ENCODE measurements around the gene BRIP1.
"Not testable (repeated sequence)": the region's sequence is repeated elsewhere in the genome, so short reads cannot be mapped to it uniquely, and the experiment has no call there.

BRIP1 gene

DNA sequence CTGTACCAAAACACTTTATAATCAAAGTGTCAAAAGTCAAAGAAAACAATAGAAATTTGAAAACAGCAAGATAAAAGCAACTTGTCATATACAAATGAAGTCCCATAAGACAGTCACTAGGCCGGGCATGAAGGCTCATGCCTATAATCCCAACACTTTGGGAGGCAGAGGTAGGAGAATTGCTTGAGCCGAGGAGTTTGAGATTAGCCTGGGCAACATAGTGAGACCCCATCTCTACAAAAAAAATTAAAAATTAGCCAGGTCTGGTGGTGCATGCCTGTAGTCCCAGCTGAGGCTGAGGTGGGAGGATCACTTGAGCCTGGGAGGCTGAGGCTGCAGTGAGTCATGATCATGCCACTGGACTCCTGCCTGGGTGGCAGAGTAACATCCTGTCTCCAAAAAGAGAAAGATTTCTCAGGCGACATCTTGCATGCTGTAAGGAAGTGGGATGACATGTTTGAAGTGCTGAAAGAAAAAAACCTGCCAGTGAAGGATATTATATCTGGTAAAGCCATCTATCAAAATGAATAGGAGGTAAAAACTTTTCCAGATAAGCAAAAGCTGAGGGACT is 173.6 kb downstream of the BRIP1 start:
- no peak overlapping the region for H3K4me3 ChIP-seq (ENCODE audit: low read length)
- peak; percentile 9 for DNase-seq (ENCODE audit: low read depth, low spot score)

GRCh38 chr17:61687769-61688168 is 175.6 kb downstream of the BRIP1 start:
- no peak overlapping the region for H3K4me3 ChIP-seq (ENCODE audit: low read length)
- no peak for DNase-seq (ENCODE audit: low read depth, low spot score)

DNA sequence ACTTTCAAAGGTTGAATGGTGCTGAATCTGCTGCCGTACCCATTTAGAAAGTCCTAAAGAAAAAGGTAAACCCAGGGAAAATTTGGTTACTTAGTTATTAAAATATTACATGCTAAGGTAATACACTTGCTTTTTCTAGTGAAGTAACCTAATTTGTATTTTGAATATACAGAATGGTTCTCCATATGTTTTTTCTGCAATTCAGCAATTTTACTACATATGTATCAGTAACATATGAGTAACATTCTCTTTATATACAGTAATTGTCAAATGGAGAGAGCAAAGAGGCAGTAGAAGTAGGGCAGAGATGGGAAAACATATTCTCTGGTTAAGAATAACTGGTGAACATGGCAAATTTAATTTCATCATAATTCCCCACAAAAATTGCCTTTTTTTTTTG is 177.2 kb downstream of the BRIP1 start:
- no peak for DNase-seq (ENCODE audit: low read depth, low spot score)
- H3K4me3 ChIP-seq (ENCODE audit: low read length) = no peak overlapping the region

- H3K4me3 ChIP-seq (ENCODE audit: low read length) = no peak overlapping the region
- DNase-seq (ENCODE audit: low read depth, low spot score) = no peak
Measured at GRCh38 chr17:61684818-61685217, 178.5 kb downstream of the BRIP1 start.

GRCh38 chr17:61684172-61684571 is 179.2 kb downstream of the BRIP1 start:
- DNase-seq (ENCODE audit: low read depth, low spot score) = no peak

DNA sequence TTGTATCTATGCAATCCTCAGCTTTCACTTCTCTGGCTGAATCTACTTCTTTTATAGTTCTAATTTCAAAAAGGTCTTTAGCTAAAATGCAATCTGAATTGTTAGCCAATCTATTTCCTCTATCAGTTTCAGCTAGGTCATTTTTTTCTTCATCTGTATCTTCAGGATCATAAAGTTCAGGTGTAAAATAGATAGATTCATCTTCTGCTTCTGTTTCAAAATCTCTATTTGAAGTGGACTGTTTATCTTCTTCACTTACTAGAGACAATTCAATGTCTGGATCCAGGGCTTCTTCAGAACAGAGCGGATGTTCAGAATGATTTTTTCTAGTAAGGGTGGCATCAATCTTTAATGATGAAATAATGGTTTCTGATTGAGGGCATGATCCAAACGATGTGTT is 179.9 kb downstream of the BRIP1 start:
- no peak overlapping the region for H3K4me3 ChIP-seq (ENCODE audit: low read length)
- DNase-seq (ENCODE audit: low read depth, low spot score) = no peak

More at GRCh38 chr17:61684172-61684571, 179.2 kb downstream of the BRIP1 start:
- H3K4me3 ChIP-seq (ENCODE audit: low read length) = no peak overlapping the region

GRCh38 chr17:61680921-61681320 is 182.4 kb downstream of the BRIP1 start:
- no peak overlapping the region for H3K4me3 ChIP-seq (ENCODE audit: low read length)
- DNase-seq (ENCODE audit: low read depth, low spot score) = no peak

- DNase-seq (ENCODE audit: low read depth, low spot score) = no peak
Measured at GRCh38 chr17:61678339-61678738, 185.0 kb downstream of the BRIP1 start.

GRCh38 chr17:61677150-61677811 is 186.0 kb downstream of the BRIP1 start:
- H3K4me3 ChIP-seq (ENCODE audit: low read length); DNase-seq (ENCODE audit: low read depth, low spot score): not testable (repeated sequence)

More at GRCh38 chr17:61678339-61678738, 185.0 kb downstream of the BRIP1 start:
- no peak overlapping the region for H3K4me3 ChIP-seq (ENCODE audit: low read length)

DNA sequence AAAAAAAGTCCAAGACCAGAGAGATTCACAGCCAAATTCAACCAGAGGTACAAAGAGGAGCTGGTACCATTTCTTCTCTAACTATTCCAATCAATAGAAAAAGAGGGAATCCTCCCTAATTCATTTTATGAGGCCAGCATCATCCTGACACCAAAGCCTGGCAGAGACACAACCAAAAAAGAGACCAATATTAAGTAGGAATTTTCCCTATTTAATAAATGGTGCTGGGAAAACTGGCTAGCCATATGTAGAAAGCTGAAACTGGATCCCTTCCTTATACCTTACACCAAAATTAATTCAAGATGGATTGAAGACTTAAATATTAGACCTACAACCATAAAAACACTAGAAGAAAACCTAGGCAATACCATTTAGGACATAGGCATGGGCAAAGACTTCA is 186.8 kb downstream of the BRIP1 start:
- not testable (repeated sequence) for DNase-seq (ENCODE audit: low read depth, low spot score); H3K4me3 ChIP-seq (ENCODE audit: low read length)

- not testable (repeated sequence) for H3K4me3 ChIP-seq (ENCODE audit: low read length); DNase-seq (ENCODE audit: low read depth, low spot score)
Measured at GRCh38 chr17:61674609-61675008, 188.7 kb downstream of the BRIP1 start.

DNA sequence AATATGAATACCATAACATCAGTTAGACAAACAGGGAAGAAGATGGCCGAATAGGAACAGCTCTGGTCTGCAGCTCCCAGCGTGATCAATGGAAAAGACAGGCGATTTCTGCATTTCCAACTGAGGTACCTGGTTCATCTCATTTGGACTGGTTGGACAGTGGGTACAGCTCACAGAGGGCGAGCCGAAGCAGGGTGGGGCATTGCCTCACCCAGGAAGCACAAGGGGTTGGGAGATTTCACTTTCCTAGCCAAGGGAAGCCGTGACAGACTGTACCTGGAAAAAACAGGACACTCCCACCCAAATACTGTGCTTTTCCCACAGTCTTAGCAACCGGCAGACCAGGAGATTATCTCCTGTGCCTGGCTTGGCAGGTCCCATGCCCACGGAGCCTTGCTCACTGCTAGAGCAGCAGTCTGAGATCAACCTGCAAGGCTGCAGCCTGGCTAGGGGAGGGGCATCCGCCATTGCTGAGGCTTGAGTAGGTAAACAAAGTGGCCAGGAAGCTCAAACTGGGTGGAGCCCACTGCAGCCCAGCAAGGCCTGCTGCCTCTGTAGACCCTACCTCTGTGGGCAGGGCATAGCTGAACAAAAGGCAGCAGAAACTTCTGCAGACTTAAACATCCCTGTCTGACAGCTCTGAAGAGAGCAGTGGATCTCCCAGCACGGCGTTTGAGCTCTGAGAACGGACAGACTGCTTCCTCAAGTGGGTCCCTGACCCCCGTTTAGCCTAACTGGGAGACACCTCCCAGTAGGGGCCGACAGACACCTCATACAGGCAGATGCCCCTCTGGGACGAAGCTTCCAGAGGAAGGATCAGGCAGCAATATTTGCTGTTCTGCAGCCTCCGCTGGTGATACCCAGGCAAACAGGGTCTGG is 190.1 kb downstream of the BRIP1 start:
- DNase-seq (ENCODE audit: low read depth, low spot score); H3K4me3 ChIP-seq (ENCODE audit: low read length): not testable (repeated sequence)

DNA sequence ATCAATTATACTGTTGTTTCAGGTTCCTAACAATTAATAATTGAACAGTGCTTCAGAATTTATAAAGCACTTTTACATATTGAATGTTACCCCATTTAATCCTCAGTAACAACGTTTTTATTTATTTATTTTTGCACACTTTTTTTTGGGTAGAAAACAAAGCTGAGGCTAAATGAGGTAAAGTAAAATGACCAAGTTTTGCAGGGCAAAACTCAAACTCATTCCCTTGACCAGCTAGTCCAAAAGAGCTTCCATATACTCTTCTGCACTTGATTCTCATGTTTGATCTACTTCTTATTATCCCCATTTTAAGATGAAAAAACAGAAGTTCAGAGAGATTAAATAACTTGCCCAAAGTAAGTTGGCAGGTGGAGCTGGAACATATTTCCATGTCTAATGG is 191.2 kb downstream of the BRIP1 start:
- no peak overlapping the region for H3K4me3 ChIP-seq (ENCODE audit: low read length)
- no peak for DNase-seq (ENCODE audit: low read depth, low spot score)

DNA sequence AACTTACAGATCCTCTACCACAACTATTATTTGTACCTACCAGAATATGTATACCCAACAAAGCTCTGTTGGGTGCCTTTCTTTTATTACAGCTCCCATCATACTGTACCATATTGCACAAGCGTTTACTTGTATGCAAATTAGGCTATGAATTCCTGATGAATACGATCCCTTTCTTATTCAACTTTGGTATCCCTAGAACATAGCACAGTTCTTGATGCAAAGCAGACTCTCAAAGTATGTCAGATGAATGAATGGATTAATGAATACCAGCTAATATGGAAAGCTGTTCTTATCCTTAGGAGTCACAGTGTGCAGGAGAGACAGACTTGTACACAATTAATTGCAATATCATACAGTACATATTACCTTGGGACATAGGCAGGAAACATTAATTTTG is 192.6 kb downstream of the BRIP1 start:
- H3K4me3 ChIP-seq (ENCODE audit: low read length) = no peak overlapping the region
- no peak for DNase-seq (ENCODE audit: low read depth, low spot score)

DNA sequence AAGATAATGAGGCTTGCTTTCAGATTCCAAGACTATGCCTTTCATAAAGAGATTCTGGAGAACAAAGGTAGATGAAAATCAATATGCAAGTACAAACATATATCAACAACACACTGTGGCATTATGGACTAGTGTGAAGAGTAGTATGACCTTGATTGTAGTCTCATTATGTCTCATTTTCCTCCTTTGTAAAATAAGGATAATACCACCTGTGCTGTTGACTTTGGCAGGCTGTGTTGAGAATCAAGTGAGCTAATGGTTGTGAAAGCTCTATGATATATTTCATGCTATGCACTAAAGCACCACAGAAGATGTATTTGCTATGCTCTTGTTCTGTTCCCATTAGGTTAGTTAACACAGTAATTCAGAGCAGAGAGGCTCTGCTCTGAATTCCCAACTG is 193.8 kb downstream of the BRIP1 start:
- DNase-seq (ENCODE audit: low read depth, low spot score) = no peak
- no peak overlapping the region for H3K4me3 ChIP-seq (ENCODE audit: low read length)

DNA sequence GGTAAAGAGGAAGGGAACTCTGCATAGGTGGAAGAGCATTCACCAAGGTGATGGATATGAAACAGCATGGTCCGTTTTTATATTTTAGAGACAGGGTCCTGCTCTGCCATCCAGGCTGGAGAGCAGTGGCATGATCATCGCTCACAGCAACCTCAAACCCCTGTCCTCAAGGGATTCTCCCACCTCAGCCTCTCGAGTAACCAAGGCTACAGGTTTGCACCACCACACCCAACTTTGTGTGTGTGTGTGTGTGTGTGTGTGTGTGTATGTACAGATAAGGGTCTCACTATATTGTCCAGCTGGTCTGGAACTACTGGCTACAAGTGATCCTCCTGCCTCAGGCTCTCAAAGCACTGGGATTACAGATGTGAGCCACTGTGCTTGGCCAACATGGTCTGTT is 194.8 kb downstream of the BRIP1 start:
- H3K4me3 ChIP-seq (ENCODE audit: low read length) = no peak overlapping the region
- DNase-seq (ENCODE audit: low read depth, low spot score) = no peak

- DNase-seq (ENCODE audit: low read depth, low spot score); H3K4me3 ChIP-seq (ENCODE audit: low read length): not testable (repeated sequence)
Measured at GRCh38 chr17:61666406-61667088, 196.8 kb downstream of the BRIP1 start.

GRCh38 chr17:61663310-61663709 is 200.0 kb downstream of the BRIP1 start:
- no peak for DNase-seq (ENCODE audit: low read depth, low spot score)
- no peak overlapping the region for H3K4me3 ChIP-seq (ENCODE audit: low read length)

DNA sequence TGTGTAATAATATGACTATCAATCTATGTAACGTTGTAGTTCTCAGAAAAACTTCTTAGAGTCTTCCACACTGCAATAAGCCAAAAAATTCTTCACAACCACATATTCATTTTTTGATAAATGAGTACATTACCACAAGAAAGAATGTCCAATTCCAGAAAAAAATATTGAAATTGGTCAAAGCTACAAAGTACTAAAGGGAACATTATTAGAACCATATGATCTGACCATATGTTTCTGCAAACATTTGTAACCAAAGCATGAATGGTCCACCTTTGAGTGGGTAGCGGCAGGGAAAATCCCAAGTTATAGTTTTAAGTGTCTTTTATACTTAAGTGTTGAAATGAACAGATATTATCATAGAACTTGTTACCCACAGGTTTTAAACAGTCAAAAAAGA is 200.6 kb downstream of the BRIP1 start:
- DNase-seq (ENCODE audit: low read depth, low spot score) = no peak
- no peak overlapping the region for H3K4me3 ChIP-seq (ENCODE audit: low read length)

GRCh38 chr17:61662186-61662585 is 201.1 kb downstream of the BRIP1 start:
- no peak overlapping the region for H3K4me3 ChIP-seq (ENCODE audit: low read length)
- DNase-seq (ENCODE audit: low read depth, low spot score) = no peak
